ENCODE results near the gene NLRC4. TPM values are rescaled to one million over a fixed set of nuclear protein-coding genes. Genes with fewer than 3 reads are reported as not detected.

NLRC4 gene
- total RNA-seq, 2 donors from 2014 or later = 0.79 to 0.84 TPM

Other genes with a start within 250 kb of the NLRC4 start
- gene DPY30, start 225.1 kb downstream of the NLRC4 start, total RNA-seq = 10 to 100 TPM; 40.5 to 50.8 TPM
- gene SPAST, start 201.3 kb downstream of the NLRC4 start, total RNA-seq = 10 to 100 TPM; 18.6 TPM
- 10 to 100 TPM; 18.4 to 20.8 TPM for gene SLC30A6, start 99.0 kb downstream of the NLRC4 start, total RNA-seq
- 10 to 100 TPM; 51.6 to 63.5 TPM for gene YIPF4, start 13.0 kb upstream of the NLRC4 start, total RNA-seq
- gene BIRC6, start 92.1 kb upstream of the NLRC4 start, total RNA-seq = 100 to 1,000 TPM; 102 to 126 TPM